GM23248 (cell line): ENCODE data around the gene SEC22A.

ENCODE experiments used
- EZH2 ChIP-seq: fragments of 200-600 bp; sonication (generic); IDR thresholded peaks from 2 replicates; pipeline ENCODE4 v1.6.1; 2018; ENCODE audit warnings: antibody characterized with exemption, mild to moderate bottlenecking; ENCODE audit not compliant: insufficient read depth, poor library complexity, severe bottlenecking
- EZH2phosphoT487 ChIP-seq: fragments of 200-600 bp; sonication (generic); IDR thresholded peaks from 2 replicates; pipeline ENCODE4 v1.6.1; 2018; ENCODE audit warnings: antibody characterized with exemption, moderate library complexity, mild to moderate bottlenecking, low read depth; ENCODE audit not compliant: insufficient read depth

GRCh38 chr3:123298903-123299302 lies 97.2 kb downstream of the SEC22A start:
- no peak for TF ChIP-seq EZH2phosphoT487
- TF ChIP-seq EZH2: no peak
